RWPE2 (cell line): Measurements from ENCODE around the gene PXK.

ENCODE experiments used
- ATAC-seq: fragments of 200-7000 bp; cut with Tn5 transposase; 3 replicates; pipeline ENCODE4 v1.9.1; 2021; ENCODE audit warnings: low read depth
- DNase-seq: peaks from one replicate; pipeline ENCODE4 v3.0.0-alpha.2; 2020; ENCODE audit warnings: low spot score
- H3K27ac ChIP-seq: fragments of 450-650 bp; 2 replicates; pipeline ENCODE4 v1.5.1; 2017; ENCODE audit warnings: mild to moderate bottlenecking; ENCODE audit not compliant: poor library complexity, severe bottlenecking
- H3K27me3 ChIP-seq: fragments of 250-450 bp; sonication (Bioruptor Pico); 2 replicates; pipeline ENCODE4 v1.5.1; 2021; ENCODE audit warnings: mild to moderate bottlenecking, moderate library complexity; ENCODE audit not compliant: insufficient read depth, poor library complexity, severe bottlenecking
- H3K36me3 ChIP-seq: fragments of 250-450 bp; sonication (Bioruptor Pico); 2 replicates; pipeline ENCODE4 v1.5.1; 2020; ENCODE audit warnings: low read depth, mild to moderate bottlenecking, moderate library complexity
- H3K4me1 ChIP-seq: fragments of 250-450 bp; sonication (Bioruptor Pico); 2 replicates; pipeline ENCODE4 v1.5.1; 2021; ENCODE audit warnings: mild to moderate bottlenecking, moderate library complexity; ENCODE audit not compliant: insufficient read depth, poor library complexity, severe bottlenecking
- H3K4me3 ChIP-seq: fragments of 250-450 bp; sonication (Bioruptor Pico); 2 replicates; pipeline ENCODE4 v1.5.1; 2021; ENCODE audit warnings: mild to moderate bottlenecking, moderate library complexity; ENCODE audit not compliant: severe bottlenecking
- H3K9me3 ChIP-seq: fragments of 250-450 bp; sonication (Bioruptor Pico); 2 replicates; pipeline ENCODE4 v1.5.1; 2021; ENCODE audit warnings: mild to moderate bottlenecking, moderate library complexity; ENCODE audit not compliant: severe bottlenecking
- CTCF ChIP-seq: fragments of 450-650 bp; IDR thresholded peaks from one replicate; pipeline ENCODE4 v1.5.1; 2017; ENCODE audit warnings: mild to moderate bottlenecking, moderate library complexity; ENCODE audit not compliant: poor library complexity, severe bottlenecking

PXK gene

GRCh38 chr3:58298190-58298589 is 34.5 kb upstream of the PXK start:
- no peak for DNase-seq
- Histone ChIP-seq H3K9me3 (no peaks in the 10 kb centered on the region), H3K4me1 (no peaks in the 10 kb centered on the region), H3K4me3 (no peak overlapping the region), H3K27ac (no peak overlapping the region), H3K36me3 (no peaks in the 10 kb centered on the region), H3K27me3 (no peaks in the 10 kb centered on the region)
- no peak for ATAC-seq
- no peak for TF ChIP-seq CTCF

GRCh38 chr3:58299075-58299474 is 33.6 kb upstream of the PXK start:
- no peaks in the 10 kb centered on the region for H3K4me1 ChIP-seq

GRCh38 chr3:58299839-58300516 is 32.7 kb upstream of the PXK start:
- Histone ChIP-seq H3K4me3 (no peak overlapping the region), H3K36me3 (no peaks in the 10 kb centered on the region), H3K9me3 (no peaks in the 10 kb centered on the region), H3K27me3 (no peaks in the 10 kb centered on the region), H3K4me1 (no peaks in the 10 kb centered on the region), H3K27ac (no peak overlapping the region)
- ATAC-seq (no peak), DNase-seq (no peak)
- TF ChIP-seq CTCF = peak; percentile 80

More at GRCh38 chr3:58299075-58299474, 33.6 kb upstream of the PXK start:
- no peak overlapping the region for H3K27ac ChIP-seq
- H3K9me3 ChIP-seq = no peaks in the 10 kb centered on the region
- DNase-seq = no peak
- no peaks in the 10 kb centered on the region for H3K36me3 ChIP-seq
- H3K4me3 ChIP-seq = no peak overlapping the region
- no peaks in the 10 kb centered on the region for H3K27me3 ChIP-seq
- no peak for TF ChIP-seq CTCF
- no peak for ATAC-seq

DNA sequence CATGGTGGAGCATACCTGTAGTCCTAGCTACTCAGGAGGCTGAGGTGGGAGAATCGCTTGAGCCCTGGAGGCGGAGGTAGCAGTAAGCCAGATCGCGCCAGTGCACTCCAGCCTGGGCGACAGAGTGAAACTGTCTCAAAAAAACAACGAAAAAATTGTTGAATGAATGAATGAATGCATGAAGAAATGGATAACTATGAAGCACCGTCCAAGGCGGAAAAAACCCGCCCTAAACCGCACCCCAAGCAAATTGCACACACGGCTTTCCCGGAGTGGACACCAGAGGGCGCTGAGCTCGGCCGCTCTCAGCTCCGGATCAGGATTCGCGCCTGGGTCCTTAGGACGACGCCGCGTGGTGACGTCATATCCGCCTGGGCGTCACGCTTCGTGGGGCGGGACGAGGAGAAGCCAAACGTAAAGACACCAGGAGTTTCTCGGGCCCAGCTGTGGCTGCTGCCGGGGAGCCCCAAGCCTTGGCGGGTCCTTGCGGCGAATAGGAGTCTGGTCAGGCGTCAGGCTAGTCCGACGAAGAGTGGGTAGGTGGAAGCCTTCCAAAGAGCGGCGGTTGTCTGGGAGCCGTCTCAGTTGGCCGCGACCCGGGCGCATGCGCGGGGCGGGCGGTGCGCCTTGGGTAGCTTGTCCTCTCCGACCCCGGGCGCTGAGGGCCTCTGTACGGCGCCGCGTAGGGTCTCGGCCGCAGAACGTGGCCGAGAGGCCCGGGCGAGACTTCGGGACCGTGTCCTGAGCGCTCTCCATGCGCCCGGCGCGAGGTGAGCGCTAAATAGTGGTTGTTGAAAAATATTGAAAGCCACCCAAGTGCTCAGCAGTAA is 26.6 kb upstream of the PXK start, which contains the start of the genes HTD2 and RPP14:
TSS of gene HTD2 (plus strand) at position 639 of the 830 bp plus-strand sequence. CDS start 11,094 bp downstream, outside the sequence.
TSS of gene RPP14 (plus strand) at position 364 of the 830 bp plus-strand sequence. CDS start 4,085 bp downstream, outside the sequence.
- DNase-seq (peak; percentile 95), ATAC-seq (peak; percentile 89)
- no peaks in the 10 kb centered on the region for H3K9me3 ChIP-seq
- H3K4me1 ChIP-seq = peaks cover 3% of the 10 kb centered on the region
- peak within 1 kb of the TSS; percentile 77 for H3K4me3 ChIP-seq
- peaks cover 31% of the 10 kb centered on the region for H3K36me3 ChIP-seq
- H3K27ac ChIP-seq = peak within 1 kb of the TSS; percentile 74
- H3K27me3 ChIP-seq = no peaks in the 10 kb centered on the region
- peak; percentile 98 for TF ChIP-seq CTCF
